IPS-NIHi11 (cell line): ENCODE results near the gene NARF.
"Not testable (repeated sequence)": the region's sequence is repeated elsewhere in the genome, so short reads cannot be mapped to it uniquely, and the experiment has no call there.

Experiments used
- DNase-seq: peaks from one replicate; pipeline ENCODE4 v3.0.0; 2012; ENCODE audit warnings: mixed read lengths, low spot score

The NARF gene

DNA sequence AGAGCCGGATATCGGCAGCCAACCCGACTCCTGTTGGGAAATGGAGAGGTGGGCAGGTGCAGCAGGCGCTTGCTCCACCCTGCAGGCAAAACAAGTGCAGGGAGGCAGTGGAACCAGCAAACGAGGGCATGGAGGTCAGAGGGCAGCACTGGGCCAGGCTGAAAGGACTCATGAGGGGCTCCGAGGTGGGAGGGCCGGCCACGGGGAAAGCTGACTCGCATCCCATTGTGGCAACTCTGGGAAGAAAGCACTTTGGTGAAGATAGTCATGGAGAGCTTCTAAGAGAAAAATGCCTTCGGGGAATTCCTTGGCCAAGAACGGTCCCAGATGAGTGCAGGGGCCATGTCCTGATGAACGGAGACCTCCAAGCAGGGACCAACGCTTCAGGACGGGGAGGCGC lies 12.4 kb upstream of the NARF start:
- DNase-seq = no peak

DNA sequence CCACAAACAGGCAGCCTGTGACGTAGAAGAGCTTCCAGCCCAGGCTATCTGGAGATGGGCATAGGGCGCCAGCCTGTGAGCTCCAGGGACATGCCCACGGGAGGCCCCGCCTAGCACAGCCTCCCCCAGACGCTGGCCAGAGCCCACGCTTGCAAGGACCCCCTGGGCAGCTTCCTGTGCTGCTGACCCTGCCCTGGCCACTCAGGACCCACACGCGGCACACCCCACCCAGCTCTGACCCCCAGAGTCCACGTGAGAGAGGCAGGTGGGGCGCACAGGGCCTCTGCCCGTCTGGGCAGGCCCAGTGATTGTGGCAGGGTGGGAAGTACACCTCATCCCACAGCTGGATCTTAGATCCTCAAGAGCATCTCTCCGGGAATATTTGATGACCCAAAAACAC lies 11.9 kb upstream of the NARF start:
- no peak for DNase-seq

DNA sequence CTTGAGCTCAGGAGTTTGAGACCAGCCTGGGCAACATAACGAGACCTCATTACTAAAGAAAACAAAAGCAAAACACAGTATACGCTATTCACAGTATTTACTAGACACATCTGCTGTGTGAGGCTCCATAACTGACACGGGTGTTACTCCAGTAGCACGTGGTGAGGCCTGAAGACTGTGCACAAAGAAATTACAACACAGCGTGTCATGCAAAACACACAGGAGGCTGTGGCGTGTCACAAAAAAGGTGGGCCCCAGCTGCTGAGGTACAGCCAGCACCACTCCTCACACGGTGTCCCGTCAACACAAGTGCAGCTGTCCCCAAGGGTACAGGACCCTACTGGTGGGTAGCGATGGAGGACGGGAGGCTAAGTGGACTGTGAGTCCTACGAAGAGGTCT lies 10.7 kb upstream of the NARF start:
- no peak for DNase-seq

- DNase-seq = peak; percentile 49
Measured at GRCh38 chr17:82449131-82449882, 9.2 kb upstream of the NARF start.

GRCh38 chr17:82449883-82450356 lies 8.6 kb upstream of the NARF start:
- DNase-seq = no peak

GRCh38 chr17:82450357-82451106 lies 8.0 kb upstream of the NARF start, which contains the start of gene CYBC1:
CYBC1 (minus strand) TSS chr17:82450752; CDS start chr17:82449254, 1,498 bp downstream.
- peak; percentile 92 for DNase-seq

DNA sequence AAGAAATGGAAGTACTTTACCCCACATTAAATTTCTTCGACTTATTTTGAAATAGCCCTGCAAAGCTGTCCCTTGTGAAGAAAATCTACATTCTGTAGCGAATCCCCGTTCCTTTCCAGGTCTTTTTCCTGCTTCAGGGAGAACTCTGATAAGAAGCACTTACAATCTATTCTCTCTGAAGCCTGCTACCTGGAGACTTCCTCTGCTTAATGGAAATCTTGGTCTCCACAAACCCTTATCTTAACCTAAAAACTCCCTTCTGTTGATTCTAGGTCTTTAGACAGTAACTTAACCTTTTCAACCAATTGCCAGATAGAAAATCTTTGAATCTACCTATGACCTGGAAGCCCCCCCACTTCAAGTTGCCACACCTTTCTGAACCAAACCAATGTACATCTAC lies 6.4 kb upstream of the NARF start:
- DNase-seq = no peak

- DNase-seq = not testable (repeated sequence)
Measured at GRCh38 chr17:82453151-82453550, 5.4 kb upstream of the NARF start.

DNA sequence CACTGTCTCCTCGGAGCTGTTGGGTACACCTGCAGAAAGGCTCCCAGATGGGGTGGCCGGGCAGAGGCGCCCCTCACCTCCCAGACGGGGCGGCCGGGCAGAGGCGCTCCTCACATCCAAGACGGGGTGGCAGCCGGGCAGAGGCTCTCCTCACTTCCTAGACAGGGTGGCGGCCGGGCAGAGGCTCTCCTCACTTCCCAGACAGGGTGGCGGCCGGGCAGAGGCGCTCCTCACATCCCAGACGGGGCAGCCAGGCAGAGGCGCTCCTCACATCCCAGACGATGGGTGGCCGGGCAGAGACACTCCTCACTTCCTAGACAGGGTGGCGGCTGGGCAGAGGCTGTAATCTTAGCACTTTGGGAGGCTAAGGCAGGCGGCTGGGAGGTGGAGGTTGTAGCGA lies 4.8 kb upstream of the NARF start:
- DNase-seq = not testable (repeated sequence)

DNA sequence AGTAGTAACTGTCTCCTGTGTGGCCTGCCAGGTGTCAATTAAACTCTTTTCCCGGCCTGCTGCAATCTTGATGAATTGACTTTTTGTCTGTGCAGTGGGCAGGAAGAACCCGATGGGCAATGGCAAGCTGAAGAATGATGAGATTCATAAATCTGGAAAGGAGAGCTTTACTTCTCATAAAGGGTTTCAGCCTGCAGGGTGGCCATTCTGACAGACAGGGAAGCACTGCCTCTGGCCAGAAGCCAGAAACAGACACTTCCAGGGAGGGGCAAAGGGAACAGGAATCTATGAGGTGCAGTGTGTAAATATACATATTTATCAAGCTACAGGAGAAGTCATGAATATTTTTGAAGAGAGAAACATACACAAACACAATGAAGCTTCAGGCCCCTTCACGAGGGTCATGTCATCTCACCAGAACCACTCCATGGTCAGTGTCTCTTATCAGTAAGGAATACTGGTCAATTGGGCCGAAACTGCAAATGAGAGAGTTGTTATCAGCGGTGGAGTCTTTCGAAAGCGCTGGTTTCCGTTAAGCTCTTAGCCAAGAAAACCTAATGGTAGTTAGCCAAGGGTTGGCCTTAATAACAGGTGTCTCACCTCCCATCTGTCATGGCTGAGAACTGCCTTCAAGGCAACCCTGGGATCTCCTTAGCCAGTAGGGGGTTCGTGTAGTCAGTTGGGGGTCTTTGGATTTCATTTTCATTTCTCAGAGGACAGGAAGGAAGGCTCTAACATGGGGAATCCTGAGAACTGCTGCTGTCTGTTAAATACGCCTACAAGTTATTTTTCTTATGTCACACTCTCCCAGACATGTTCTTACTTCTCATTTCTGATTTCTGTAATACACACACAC lies 1.2 kb upstream of the NARF start:
- DNase-seq = no peak

DNA sequence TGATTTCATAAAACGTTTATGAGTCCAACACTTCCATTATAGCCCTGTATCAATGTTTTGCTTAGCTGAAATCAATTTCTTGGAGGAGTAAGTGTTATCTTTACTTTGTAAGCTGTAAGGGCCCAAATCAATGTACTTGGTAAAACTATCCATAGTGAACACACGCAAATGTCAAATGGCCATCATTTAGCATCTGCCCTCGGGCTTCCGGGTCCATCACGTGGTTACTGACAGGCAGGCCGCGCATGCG lies 687 bp upstream of the NARF start:
- DNase-seq = no peak

- DNase-seq = peak; percentile 48
Measured at GRCh38 chr17:82458885-82459424, 414 bp downstream of the NARF start.

- DNase-seq = not testable (repeated sequence)
Measured at GRCh38 chr17:82459936-82460335, 1.4 kb downstream of the NARF start.

- DNase-seq = no peak
Measured at GRCh38 chr17:82461827-82462524, 3.4 kb downstream of the NARF start.

- no peak for DNase-seq
Measured at GRCh38 chr17:82463391-82463790, 4.8 kb downstream of the NARF start.

DNA sequence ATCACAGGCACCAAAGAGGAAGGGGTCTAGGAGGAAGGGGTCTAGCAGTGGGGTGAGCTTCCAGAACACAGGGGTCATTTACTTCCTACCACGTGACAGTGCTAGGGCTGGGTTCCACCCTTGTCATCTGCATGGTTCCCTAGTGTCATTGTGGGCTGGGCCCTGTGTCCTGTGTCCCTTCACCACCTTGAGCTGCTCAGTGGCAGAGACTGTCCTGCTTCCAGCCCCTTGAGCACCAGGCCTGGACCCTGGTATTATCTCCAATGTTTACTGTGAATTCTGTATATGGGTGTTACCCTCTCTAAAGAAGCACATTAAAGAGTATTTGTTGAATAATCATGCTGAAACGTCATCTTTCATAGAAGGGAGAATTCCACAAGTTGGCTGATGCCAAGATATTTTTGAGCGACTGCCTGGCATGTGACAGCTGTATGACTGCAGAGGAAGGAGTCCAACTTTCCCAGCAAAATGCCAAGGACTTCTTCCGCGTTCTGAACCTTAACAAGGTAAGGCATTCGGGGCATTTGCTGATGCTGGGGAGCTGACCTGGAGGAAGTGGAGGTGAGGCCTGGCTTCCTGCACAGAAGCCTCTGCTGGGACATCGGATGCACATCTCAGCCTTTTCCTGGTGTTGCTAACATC lies 5.5 kb downstream of the NARF start:
- no peak for DNase-seq

DNA sequence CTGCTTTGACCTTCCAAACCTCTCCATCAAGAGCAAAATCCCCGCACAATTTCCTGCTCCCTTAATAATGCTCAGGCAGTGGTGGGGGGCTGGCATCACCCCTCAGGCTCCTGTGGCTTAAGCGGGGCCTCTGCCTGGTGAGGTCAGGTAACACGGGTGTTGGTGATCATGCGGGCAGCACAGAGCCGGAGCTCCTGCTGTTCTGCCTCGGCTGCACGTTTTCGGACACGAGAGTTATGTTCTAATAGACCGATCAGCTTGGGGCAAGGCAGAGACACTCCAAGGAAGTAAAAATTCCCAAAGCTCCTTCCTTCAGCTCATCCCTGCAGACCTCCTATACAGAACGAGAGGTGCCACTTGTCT lies 6.0 kb downstream of the NARF start:
- no peak for DNase-seq

GRCh38 chr17:82465023-82465603 lies 6.6 kb downstream of the NARF start:
- DNase-seq = no peak

DNA sequence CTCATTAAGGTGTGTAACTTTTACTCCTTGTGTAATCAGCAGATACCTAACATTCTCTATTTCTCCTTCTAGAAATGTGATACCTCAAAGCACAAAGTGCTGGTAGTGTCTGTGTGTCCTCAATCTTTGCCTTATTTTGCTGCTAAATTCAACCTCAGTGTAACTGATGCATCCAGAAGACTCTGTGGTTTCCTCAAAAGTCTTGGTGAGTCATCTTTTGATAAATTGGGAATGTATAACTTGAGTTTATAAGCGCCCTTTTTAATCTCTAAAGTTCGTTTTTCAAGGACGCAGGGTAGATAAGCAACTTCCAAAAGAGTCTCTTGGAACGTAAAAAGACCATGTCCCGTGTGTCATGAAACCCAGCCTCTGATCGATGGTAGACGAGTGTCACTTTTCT lies 10.2 kb downstream of the NARF start:
- DNase-seq = no peak

DNA sequence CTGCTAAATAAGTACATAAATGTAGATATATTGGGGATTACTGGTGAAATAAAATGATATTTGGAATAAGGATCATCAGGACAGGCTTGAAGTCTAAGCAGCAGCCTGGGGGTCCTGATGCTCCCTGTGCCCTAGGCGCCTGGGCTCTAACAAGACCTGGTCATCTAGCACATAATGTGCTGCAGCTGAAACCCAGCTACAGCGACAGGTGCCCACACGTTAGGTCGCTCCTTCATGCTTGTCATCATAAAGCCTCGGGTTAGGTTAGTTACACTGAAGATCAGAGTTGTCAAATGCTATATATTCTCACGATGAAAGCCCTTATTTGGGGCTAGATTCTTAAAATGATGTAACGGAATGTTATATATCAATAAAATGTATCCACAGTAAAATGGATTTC lies 11.5 kb downstream of the NARF start:
- no peak for DNase-seq
